ENCODE data around the gene ASAP2.

ASAP2 gene

DNA sequence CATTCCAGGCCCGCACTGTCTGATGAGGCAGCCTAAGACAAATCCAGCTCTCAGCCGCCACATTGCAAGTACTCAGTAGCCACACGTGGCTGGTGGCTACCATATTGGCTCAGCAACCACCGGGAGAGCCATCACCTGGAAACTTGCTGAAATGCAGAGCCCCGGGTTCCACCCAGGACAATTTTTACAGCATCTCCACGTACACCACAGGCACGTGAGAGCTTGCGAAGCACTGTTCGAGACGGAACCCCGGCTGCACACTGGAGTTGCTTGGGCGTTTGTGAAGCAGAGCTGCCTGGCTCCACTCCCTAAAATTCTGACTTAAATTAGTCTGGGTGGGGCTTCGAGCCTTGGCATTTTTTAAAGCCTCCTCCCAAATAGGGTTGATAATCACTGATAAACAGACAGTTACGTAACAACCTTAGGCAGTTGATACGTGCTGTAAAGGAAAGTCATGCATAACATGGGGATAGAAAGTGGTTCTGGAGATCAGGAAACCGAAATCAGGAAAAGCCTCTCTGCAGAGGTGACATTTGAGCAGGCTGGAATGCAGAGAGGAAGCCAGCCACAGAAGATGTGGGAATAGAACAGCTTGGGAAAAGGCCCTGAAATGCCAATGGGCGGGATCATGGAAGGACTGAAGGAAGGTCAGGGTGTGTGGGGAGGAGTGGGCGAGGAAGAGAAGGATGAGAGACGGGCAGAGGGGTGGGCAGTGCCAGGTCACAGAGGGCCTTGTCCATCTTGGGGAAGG lies 6.2 kb downstream of the ASAP2 start:
- no peak for DNase-seq
- H3K27ac ChIP-seq (ENCODE audit: low read length): no peak overlapping the region
- TF ChIP-seq EZH2 (IDR thresholded peaks at IDR 0.05; ENCODE audit: borderline replicate concordance, low read depth, low read length, severe bottlenecking): no peak
- TF ChIP-seq, protein P1, sequence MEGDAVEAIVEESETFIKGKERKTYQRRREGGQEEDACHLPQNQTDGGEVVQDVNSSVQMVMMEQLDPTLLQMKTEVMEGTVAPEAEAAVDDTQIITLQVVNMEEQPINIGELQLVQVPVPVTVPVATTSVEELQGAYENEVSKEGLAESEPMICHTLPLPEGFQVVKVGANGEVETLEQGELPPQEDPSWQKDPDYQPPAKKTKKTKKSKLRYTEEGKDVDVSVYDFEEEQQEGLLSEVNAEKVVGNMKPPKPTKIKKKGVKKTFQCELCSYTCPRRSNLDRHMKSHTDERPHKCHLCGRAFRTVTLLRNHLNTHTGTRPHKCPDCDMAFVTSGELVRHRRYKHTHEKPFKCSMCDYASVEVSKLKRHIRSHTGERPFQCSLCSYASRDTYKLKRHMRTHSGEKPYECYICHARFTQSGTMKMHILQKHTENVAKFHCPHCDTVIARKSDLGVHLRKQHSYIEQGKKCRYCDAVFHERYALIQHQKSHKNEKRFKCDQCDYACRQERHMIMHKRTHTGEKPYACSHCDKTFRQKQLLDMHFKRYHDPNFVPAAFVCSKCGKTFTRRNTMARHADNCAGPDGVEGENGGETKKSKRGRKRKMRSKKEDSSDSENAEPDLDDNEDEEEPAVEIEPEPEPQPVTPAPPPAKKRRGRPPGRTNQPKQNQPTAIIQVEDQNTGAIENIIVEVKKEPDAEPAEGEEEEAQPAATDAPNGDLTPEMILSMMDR (IDR thresholded peaks at IDR 0.05; ENCODE audit: borderline replicate concordance, extremely low read depth, low read length, poor library complexity, severe bottlenecking): no peak
- no peak overlapping the region for H3K9ac ChIP-seq (ENCODE audit: low read depth, low read length)
- no peak overlapping the region for H3K4me3 ChIP-seq (ENCODE audit: low read depth in 1 of 2, low read length in 2 of 2)
- no peak overlapping the region for H2AFZ ChIP-seq (ENCODE audit: low read depth, low read length)
- no peaks in the 10 kb centered on the region for H3K27me3 ChIP-seq (ENCODE audit: insufficient read depth, low read length, poor library complexity)
- no peak overlapping the region for H3K4me2 ChIP-seq (ENCODE audit: insufficient read depth, low read length)
- H3K9me3 ChIP-seq (ENCODE audit: insufficient read depth, low read length, severe bottlenecking): no peaks in the 10 kb centered on the region
- peaks cover 6% of the 10 kb centered on the region; the same call in 1 of the 2 replicates for H3K36me3 ChIP-seq (ENCODE audit: insufficient read depth, low read length)
- H3K79me2 ChIP-seq (ENCODE audit: insufficient read depth, low read length): peaks cover 36% of the 10 kb centered on the region
- ATAC-seq (ENCODE audit: insufficient read depth, low read depth): no peak
- H3K4me1 ChIP-seq (ENCODE audit: insufficient read depth, low read length): peaks cover 12% of the 10 kb centered on the region
- peaks cover 10% of the 10 kb centered on the region; the same call in 1 of the 2 replicates for H4K20me1 ChIP-seq (ENCODE audit: insufficient read depth, low read length)

DNA sequence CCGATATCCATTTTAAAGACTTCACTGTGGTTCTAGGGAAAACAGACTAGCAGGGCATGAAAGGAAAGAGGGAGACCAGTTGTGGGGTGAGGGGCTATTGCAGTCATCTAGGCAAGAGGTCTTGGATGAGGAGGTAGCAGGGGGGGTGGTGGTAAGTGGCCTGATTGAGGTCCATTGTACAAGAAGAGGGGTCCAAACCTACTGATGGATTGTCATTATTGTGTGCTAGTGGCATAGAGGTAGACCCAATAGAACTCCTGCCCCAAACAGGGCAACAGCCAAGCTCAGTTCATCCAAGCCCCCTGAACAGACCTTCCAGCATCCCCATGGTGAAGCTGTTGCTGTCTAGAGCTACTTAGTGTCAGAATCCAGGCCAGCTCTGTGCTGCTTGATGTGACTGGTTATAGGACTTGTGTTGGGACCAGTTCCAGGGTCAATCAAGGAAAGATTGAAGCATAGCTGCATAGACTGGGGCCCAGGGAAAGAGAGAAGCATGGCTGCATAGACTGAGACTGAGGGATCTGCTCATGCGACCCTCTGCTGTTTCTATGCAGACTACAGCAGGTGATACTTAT lies 7.0 kb downstream of the ASAP2 start:
- Histone ChIP-seq H3K9me3 (ENCODE audit: insufficient read depth, low read length, severe bottlenecking) (no peaks in the 10 kb centered on the region), H2AFZ (ENCODE audit: low read depth, low read length) (no peak overlapping the region), H3K27ac (ENCODE audit: low read length) (no peak overlapping the region), H3K4me2 (ENCODE audit: insufficient read depth, low read length) (no peak overlapping the region), H3K27me3 (ENCODE audit: insufficient read depth, low read length, poor library complexity) (no peaks in the 10 kb centered on the region), H3K79me2 (ENCODE audit: insufficient read depth, low read length) (peaks cover 40% of the 10 kb centered on the region), H3K36me3 (ENCODE audit: insufficient read depth, low read length) (peaks cover 6% of the 10 kb centered on the region; the same call in 1 of the 2 replicates), H3K4me1 (ENCODE audit: insufficient read depth, low read length) (peaks cover 6% of the 10 kb centered on the region; the same call in 1 of the 2 replicates), H3K4me3 (ENCODE audit: low read depth in 1 of 2, low read length in 2 of 2) (no peak overlapping the region), H4K20me1 (ENCODE audit: insufficient read depth, low read length) (peaks cover 10% of the 10 kb centered on the region; the same call in 1 of the 2 replicates), H3K9ac (ENCODE audit: low read depth, low read length) (no peak overlapping the region)
- ATAC-seq (ENCODE audit: insufficient read depth, low read depth) (no peak), DNase-seq (no peak)
- TF ChIP-seq, protein P1 (IDR thresholded peaks at IDR 0.05; ENCODE audit: borderline replicate concordance, extremely low read depth, low read length, poor library complexity, severe bottlenecking): no peak
- TF ChIP-seq EZH2 (IDR thresholded peaks at IDR 0.05; ENCODE audit: borderline replicate concordance, low read depth, low read length, severe bottlenecking): no peak

DNA sequence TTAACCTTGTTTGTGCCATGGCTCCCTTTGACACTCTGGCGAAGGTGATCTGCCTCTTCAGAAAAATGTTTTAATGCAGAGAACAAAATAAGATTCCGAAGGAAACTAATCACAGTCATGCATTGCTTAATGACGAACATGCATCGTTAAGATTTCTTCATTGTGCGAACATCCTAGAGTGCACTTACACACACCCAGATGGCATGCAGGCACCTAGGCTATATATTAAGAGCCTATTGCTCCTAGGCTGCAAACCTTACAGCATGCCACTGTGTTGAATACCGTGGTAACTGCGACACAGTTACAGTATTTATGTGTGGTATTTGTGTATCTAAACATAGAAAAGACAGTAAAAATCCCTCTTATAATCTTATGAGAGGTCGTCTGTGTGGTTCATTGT lies 8.3 kb downstream of the ASAP2 start:
- H3K4me1 ChIP-seq (ENCODE audit: insufficient read depth, low read length): no peaks in the 10 kb centered on the region
- H2AFZ ChIP-seq (ENCODE audit: low read depth, low read length): no peak overlapping the region
- ATAC-seq (ENCODE audit: insufficient read depth, low read depth) (no peak), DNase-seq (no peak)
- H3K79me2 ChIP-seq (ENCODE audit: insufficient read depth, low read length): peaks cover 36% of the 10 kb centered on the region
- no peaks in the 10 kb centered on the region for H3K9me3 ChIP-seq (ENCODE audit: insufficient read depth, low read length, severe bottlenecking)
- no peak overlapping the region for H3K4me2 ChIP-seq (ENCODE audit: insufficient read depth, low read length)
- peaks cover 6% of the 10 kb centered on the region; the same call in 1 of the 2 replicates for H3K36me3 ChIP-seq (ENCODE audit: insufficient read depth, low read length)
- H3K4me3 ChIP-seq (ENCODE audit: low read depth in 1 of 2, low read length in 2 of 2): no peak overlapping the region
- H3K27ac ChIP-seq (ENCODE audit: low read length): no peak overlapping the region
- H3K27me3 ChIP-seq (ENCODE audit: insufficient read depth, low read length, poor library complexity): no peaks in the 10 kb centered on the region
- TF ChIP-seq, protein P1 (IDR thresholded peaks at IDR 0.05; ENCODE audit: borderline replicate concordance, extremely low read depth, low read length, poor library complexity, severe bottlenecking): no peak
- no peak for TF ChIP-seq EZH2 (IDR thresholded peaks at IDR 0.05; ENCODE audit: borderline replicate concordance, low read depth, low read length, severe bottlenecking)
- no peak overlapping the region for H3K9ac ChIP-seq (ENCODE audit: low read depth, low read length)
- peaks cover 10% of the 10 kb centered on the region; the same call in 1 of the 2 replicates for H4K20me1 ChIP-seq (ENCODE audit: insufficient read depth, low read length)
